Measurements from ENCODE around the gene FAM187B. TPM values are rescaled to one million over a fixed set of nuclear protein-coding genes. Genes with fewer than 3 reads are reported as not detected.

FAM187B gene
- total and polyA plus RNA-seq, 10 donors: 0.48 to 0.61 (median 0.51) TPM; not detected in 7

GRCh38 chr19:35265126-35265899, 36.8 kb upstream of the FAM187B start:
- Histone ChIP-seq H3K9me3 (no peaks in the 10 kb centered on the region), H3K36me3 (peaks cover 0 to 40% (median under 1%) of the 10 kb centered on the region in 6 donors), H3K4me1 (peaks cover 19 to 53% (median 45%) of the 10 kb centered on the region in 6 donors), H3K27ac (peak overlapping the region in 6 of 8 donors; percentile 16 to 97 (median 32)), H3K27me3 (replicated peaks in 1 of 7) (no peaks in the 10 kb centered on the region), H3K4me3 (no peak overlapping the region)
- peak; percentile 74 for DNase-seq
- WGBS, 5 donors: 50 to 71% (median 60%) methylated on average over 6 of the region's 6 CpGs
- intact Hi-C loops (cut with DNase I; ENCODE audit: low total_unique reads): loop anchor here (5.0 kb wide), 1 partner anchor 113 kb away; the partner anchor contains the start of gene FXYD5
- TF ChIP-seq POLR2AphosphoS5 (IDR thresholded peaks at IDR 0.05): peak in 2 of 3 donors; percentile 35 to 36
- TF ChIP-seq POLR2A (IDR thresholded peaks at IDR 0.05): no peak

GRCh38 chr19:35264268-35265125, 36.0 kb upstream of the FAM187B start:
- TF ChIP-seq POLR2A (IDR thresholded peaks at IDR 0.05): no peak
- peak in 2 of 3 donors; percentile 45 to 58 for TF ChIP-seq POLR2AphosphoS5 (IDR thresholded peaks at IDR 0.05)
- WGBS, 5 donors: 65 to 80% (median 67%) methylated on average over 5 to 7 of the region's 7 CpGs
- H3K27me3 ChIP-seq (replicated peaks in 1 of 7): no peaks in the 10 kb centered on the region
- H3K36me3 ChIP-seq: peaks cover 0 to 33% (median 0%) of the 10 kb centered on the region in 6 donors
- no peaks in the 10 kb centered on the region for H3K9me3 ChIP-seq
- peak; percentile 53 for DNase-seq
- H3K27ac ChIP-seq: peak overlapping the region in 5 of 8 donors; percentile 1 to 97 (median 36)
- H3K4me3 ChIP-seq: no peak overlapping the region
- peaks cover 12 to 45% (median 37%) of the 10 kb centered on the region in 6 donors for H3K4me1 ChIP-seq
- intact Hi-C loops (cut with DNase I; ENCODE audit: low total_unique reads): loop anchor here (5.0 kb wide), 1 partner anchor 112 kb away; the partner anchor contains the start of gene FXYD5

- TF ChIP-seq POLR2A (IDR thresholded peaks at IDR 0.05): no peak
- TF ChIP-seq POLR2AphosphoS5 (IDR thresholded peaks at IDR 0.05): peak; percentile 58 to 80 (median 61)
- WGBS, 5 donors: 69 to 84% (median 75%) methylated on average over 11 to 17 of the region's 17 CpGs
- no peaks in the 10 kb centered on the region for H3K27me3 ChIP-seq (replicated peaks in 1 of 7)
- H3K4me1 ChIP-seq: peaks cover 19 to 51% (median 40%) of the 10 kb centered on the region in 6 donors
- intact Hi-C loops (cut with DNase I; ENCODE audit: low total_unique reads): no loop called here
- peak; percentile 76 for DNase-seq
- H3K9me3 ChIP-seq: no peaks in the 10 kb centered on the region
- H3K36me3 ChIP-seq: peaks cover 0 to 38% (median 0%) of the 10 kb centered on the region in 6 donors
- no peak overlapping the region for H3K4me3 ChIP-seq
- no peak overlapping the region for H3K27ac ChIP-seq
Measured at GRCh38 chr19:35262101-35262761, 33.7 kb upstream of the FAM187B start.

GRCh38 chr19:35261356-35262100, 33.0 kb upstream of the FAM187B start:
- Histone ChIP-seq H3K9me3 (no peaks in the 10 kb centered on the region), H3K27ac (no peak overlapping the region), H3K4me1 (peaks cover 16 to 50% (median 38%) of the 10 kb centered on the region in 6 donors), H3K27me3 (replicated peaks in 1 of 7) (no peaks in the 10 kb centered on the region), H3K36me3 (peaks cover 0 to 37% (median 0%) of the 10 kb centered on the region in 6 donors), H3K4me3 (no peak overlapping the region)
- peak; percentile 18 to 69 (median 51) for TF ChIP-seq POLR2AphosphoS5 (IDR thresholded peaks at IDR 0.05)
- no peak for TF ChIP-seq CTCF (IDR thresholded peaks at IDR 0.05 in 8 of 11, conservative IDR thresholded peaks at IDR 0.05 in 3 of 11)
- DNase-seq: peak; percentile 68
- WGBS, 5 donors: 76 to 87% (median 81%) methylated on average over 10 to 12 of the region's 12 CpGs
- intact Hi-C loops (cut with DNase I; ENCODE audit: low total_unique reads): no loop called here

All from spleen (tissue), 11 donors.